GM12891 (cell line): ENCODE measurements around the gene TTC39C.
"Not testable (repeated sequence)": the region's sequence is repeated elsewhere in the genome, so short reads cannot be mapped to it uniquely, and the experiment has no call there.

Experiments
- DNase-seq: peaks from one replicate; pipeline ENCODE4 v3.0.0; 2011; ENCODE audit warnings: low spot score; ENCODE audit not compliant: insufficient read length
- FAIRE-seq: peaks from 2 replicates; lab custom pipeline; 2011; peaks lifted over from hg19 to GRCh38; lab: Jason Lieb, UNC
- PAX5 ChIP-seq: IDR thresholded peaks from 2 replicates; pipeline ENCODE4 v1.6.1; 2011; ENCODE audit warnings: low read length, moderate library complexity, mild to moderate bottlenecking; ENCODE audit not compliant: insufficient read depth, severe bottlenecking
- POLR2A ChIP-seq: IDR thresholded peaks from 2 replicates; pipeline ENCODE4 v1.6.1; 2011; ENCODE audit warnings: low read depth, low read length, control low read depth
- POLR2AphosphoS5 ChIP-seq: IDR thresholded peaks from 2 replicates; pipeline ENCODE4 v1.6.1; 2011; ENCODE audit warnings: low read depth, low read length, control low read depth
- POU2F2 ChIP-seq: IDR thresholded peaks from 2 replicates; pipeline ENCODE4 v1.6.1; 2011; ENCODE audit warnings: low read depth, mild to moderate bottlenecking, control low read depth, low read length, moderate library complexity
- SPI1 ChIP-seq: IDR thresholded peaks from 2 replicates; pipeline ENCODE4 v1.6.1; 2011; ENCODE audit warnings: low read depth, low read length, control low read depth
- TAF1 ChIP-seq: IDR thresholded peaks from 2 replicates; pipeline ENCODE4 v1.6.1; 2011; ENCODE audit warnings: low read depth, low read length, control low read depth

Gene TTC39C

GRCh38 chr18:24060644-24061043 lies 46.1 kb downstream of the TTC39C start:
- FAIRE-seq (no peak), DNase-seq (no peak)
- TF ChIP-seq TAF1, result no peak
- TF ChIP-seq SPI1, result no peak
- no peak for TF ChIP-seq POLR2A
- no peak for TF ChIP-seq POU2F2
- no peak for TF ChIP-seq PAX5
- no peak for TF ChIP-seq POLR2AphosphoS5

- no peak for DNase-seq
- FAIRE-seq, result no peak
- TF ChIP-seq POLR2A (no peak), TAF1 (no peak), SPI1 (no peak), POLR2AphosphoS5 (no peak), POU2F2 (no peak), PAX5 (no peak)
Observed at GRCh38 chr18:24063121-24063731, 48.7 kb downstream of the TTC39C start.

DNA sequence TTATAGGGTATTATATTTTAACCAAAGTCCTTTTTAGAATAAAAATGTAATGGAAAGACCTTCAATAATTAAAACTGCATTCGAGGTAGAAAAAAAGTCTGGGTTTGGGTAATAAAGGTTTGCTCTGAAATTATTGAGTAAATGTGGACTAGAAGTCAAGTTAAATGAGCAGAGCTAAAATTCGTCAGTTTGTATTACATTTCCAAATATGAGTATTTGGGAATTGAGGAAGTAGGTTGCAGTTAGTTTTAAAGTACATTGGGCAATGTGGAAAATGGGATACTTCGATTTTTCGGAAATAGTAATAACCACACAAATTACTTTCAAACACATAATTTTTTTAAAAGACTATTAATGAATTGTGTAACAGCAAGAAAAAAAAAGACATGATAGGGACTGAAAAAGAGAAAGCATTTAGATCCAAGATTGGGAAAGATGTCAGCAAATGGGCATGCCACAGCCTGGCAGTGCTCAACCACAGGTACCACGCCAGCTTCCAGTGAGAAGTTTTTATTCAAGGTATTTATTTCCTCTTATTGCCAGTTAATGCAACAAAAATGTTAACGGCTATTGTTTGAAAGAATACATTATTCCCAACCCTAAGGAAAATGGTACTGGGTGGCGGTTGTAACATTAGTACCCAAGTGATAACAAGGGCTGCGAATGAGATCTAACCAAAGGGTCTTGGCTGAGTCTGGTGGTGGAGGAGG lies 50.0 kb downstream of the TTC39C start:
- FAIRE-seq, result no peak
- TF ChIP-seq POU2F2 (no peak), POLR2A (no peak), TAF1 (no peak)

GRCh38 chr18:24065906-24066305 lies 51.4 kb downstream of the TTC39C start:
- DNase-seq (no peak), FAIRE-seq (no peak)
- TF ChIP-seq POU2F2 (no peak), POLR2AphosphoS5 (no peak), SPI1 (no peak)

More for the DNA sequence above, 50.0 kb downstream of the TTC39C start:
- no peak for DNase-seq

DNA sequence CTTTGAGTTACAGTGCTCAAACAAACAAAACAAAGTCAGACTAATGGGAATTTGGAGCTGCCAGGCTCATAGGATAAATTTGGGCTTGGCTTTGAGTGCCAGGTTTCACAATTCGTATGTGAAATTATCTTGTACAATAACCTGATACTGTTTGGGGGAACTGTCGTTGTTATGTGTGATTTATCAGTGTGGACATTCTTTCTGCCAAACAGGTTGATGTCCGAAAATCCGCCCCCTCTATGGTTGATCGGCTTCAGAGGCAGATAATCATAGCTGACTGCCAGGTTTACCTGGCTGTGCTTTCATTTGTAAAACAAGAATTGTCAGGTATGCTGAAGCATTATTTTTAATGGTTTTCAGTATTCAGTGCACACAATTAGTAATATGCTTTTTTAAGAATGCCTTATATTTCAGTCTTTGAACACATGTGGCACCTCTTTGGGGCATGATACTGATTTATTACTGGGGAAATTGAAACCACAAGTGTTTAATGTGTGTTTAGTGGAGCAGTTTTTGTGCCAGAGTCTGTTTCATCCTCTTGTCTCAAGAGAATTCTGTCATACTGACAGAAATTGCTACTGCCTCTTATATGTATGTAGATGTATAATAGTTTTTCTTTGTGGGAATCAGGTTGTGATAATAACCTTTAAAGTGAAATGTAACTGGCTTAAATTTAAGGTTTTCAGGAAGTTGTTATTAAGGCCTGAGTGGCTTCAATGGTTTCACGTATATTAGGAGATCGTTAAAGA lies 54.6 kb downstream of the TTC39C start:
- FAIRE-seq (no peak), DNase-seq (no peak)
- no peak for TF ChIP-seq POLR2AphosphoS5
- TF ChIP-seq SPI1, result no peak
- no peak for TF ChIP-seq POLR2A
- no peak for TF ChIP-seq TAF1
- no peak for TF ChIP-seq POU2F2
- no peak for TF ChIP-seq PAX5

- no peak for TF ChIP-seq PAX5
- no peak for FAIRE-seq
Observed at GRCh38 chr18:24071029-24071428, 56.5 kb downstream of the TTC39C start.

DNA sequence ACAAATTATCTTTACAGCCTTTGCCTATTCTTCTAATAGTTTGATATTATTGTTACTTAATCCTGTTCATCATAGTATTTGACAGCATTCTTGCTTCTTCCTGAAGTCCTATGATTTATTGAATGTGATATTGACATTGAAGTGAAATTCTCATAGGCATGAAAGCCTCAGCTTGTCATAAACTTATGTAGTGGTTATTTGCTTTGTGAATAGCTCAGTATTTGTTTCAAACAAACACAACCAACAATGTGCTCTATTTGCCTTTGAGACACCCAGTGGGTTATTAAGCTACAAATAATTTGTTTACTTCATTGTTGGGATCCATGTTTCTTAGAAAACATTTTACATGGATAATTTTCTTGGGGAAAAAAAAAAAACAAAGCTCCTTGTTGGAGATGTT lies 57.2 kb downstream of the TTC39C start:
- DNase-seq (no peak), FAIRE-seq (no peak)
- TF ChIP-seq POLR2A (no peak), TAF1 (no peak), SPI1 (no peak), PAX5 (no peak), POLR2AphosphoS5 (no peak), POU2F2 (no peak)

More at GRCh38 chr18:24071029-24071428, 56.5 kb downstream of the TTC39C start:
- DNase-seq, result no peak

GRCh38 chr18:24072743-24073142 lies 58.2 kb downstream of the TTC39C start:
- no peak for DNase-seq
- no peak for FAIRE-seq
- no peak for TF ChIP-seq POLR2A
- no peak for TF ChIP-seq PAX5
- TF ChIP-seq SPI1, result no peak
- no peak for TF ChIP-seq TAF1
- TF ChIP-seq POLR2AphosphoS5, result no peak
- TF ChIP-seq POU2F2, result no peak

- TF ChIP-seq POU2F2 (no peak), TAF1 (no peak), SPI1 (no peak), POLR2A (no peak), POLR2AphosphoS5 (no peak), PAX5 (no peak)
- no peak for FAIRE-seq
- DNase-seq, result no peak
Observed at GRCh38 chr18:24073791-24074190, 59.2 kb downstream of the TTC39C start.

- not testable (repeated sequence) for FAIRE-seq, DNase-seq
Observed at GRCh38 chr18:24074757-24075156, 60.2 kb downstream of the TTC39C start.
